BLaER1 (cell line): ENCODE data around the gene BICC1.

ENCODE experiments used
- H3K27ac ChIP-seq: shearing (Covaris generic); formaldehyde crosslinking; 2 replicates; pipeline ENCODE4 v1.8.1; 2022
- H3K27me3 ChIP-seq: shearing (Covaris generic); formaldehyde crosslinking; 2 replicates; pipeline ENCODE4 v1.8.1; 2022
- H3K36me3 ChIP-seq: shearing (Covaris generic); formaldehyde crosslinking; 2 replicates; pipeline ENCODE4 v1.8.1; 2022
- H3K4me1 ChIP-seq: shearing (Covaris generic); formaldehyde crosslinking; 2 replicates; pipeline ENCODE4 v1.8.1; 2022
- H3K4me2 ChIP-seq: shearing (Covaris generic); formaldehyde crosslinking; 2 replicates; pipeline ENCODE4 v1.8.1; 2022
- H3K4me3 ChIP-seq: shearing (Covaris generic); formaldehyde crosslinking; 2 replicates; pipeline ENCODE4 v1.8.1; 2022
- H3K9ac ChIP-seq: shearing (Covaris generic); formaldehyde crosslinking; 2 replicates; pipeline ENCODE4 v1.8.1; 2022
- H3K9me3 ChIP-seq: shearing (Covaris generic); formaldehyde crosslinking; 2 replicates; pipeline ENCODE4 v1.8.1; 2022
- H4K20me1 ChIP-seq: shearing (Covaris generic); formaldehyde crosslinking; 2 replicates; pipeline ENCODE4 v1.8.1; 2022
- Cebpa-rat ChIP-seq: shearing (Covaris generic); IDR thresholded peaks from 2 replicates; pipeline ENCODE4 v1.8.1; 2022

The BICC1 gene

GRCh38 chr10:58642283-58642682 is 129.6 kb downstream of the BICC1 start:
- H3K4me1 ChIP-seq: no peaks in the 10 kb centered on the region
- H3K9ac ChIP-seq: no peak overlapping the region
- H3K36me3 ChIP-seq: no peaks in the 10 kb centered on the region
- H3K4me3 ChIP-seq: no peak overlapping the region
- no peak overlapping the region for H3K27ac ChIP-seq
- H3K9me3 ChIP-seq: no peaks in the 10 kb centered on the region
- TF ChIP-seq Cebpa-rat: no peak
- H3K4me2 ChIP-seq: no peak overlapping the region
- H4K20me1 ChIP-seq: no peaks in the 10 kb centered on the region
- H3K27me3 ChIP-seq: no peaks in the 10 kb centered on the region

- no peak overlapping the region for H3K4me3 ChIP-seq
- H3K4me1 ChIP-seq: no peaks in the 10 kb centered on the region
- H3K36me3 ChIP-seq: no peaks in the 10 kb centered on the region
- H3K4me2 ChIP-seq: no peak overlapping the region
- H3K9ac ChIP-seq: no peak overlapping the region
- no peaks in the 10 kb centered on the region for H3K9me3 ChIP-seq
- no peaks in the 10 kb centered on the region for H3K27me3 ChIP-seq
- no peak overlapping the region for H3K27ac ChIP-seq
- no peak for TF ChIP-seq Cebpa-rat
- H4K20me1 ChIP-seq: no peaks in the 10 kb centered on the region
Measured at GRCh38 chr10:58642916-58643428, 130.3 kb downstream of the BICC1 start.

- H3K4me1 ChIP-seq: no peaks in the 10 kb centered on the region
- no peak overlapping the region for H3K9ac ChIP-seq
- H3K4me2 ChIP-seq: no peak overlapping the region
- no peaks in the 10 kb centered on the region for H4K20me1 ChIP-seq
- no peak overlapping the region for H3K4me3 ChIP-seq
- H3K27ac ChIP-seq: no peak overlapping the region
- H3K9me3 ChIP-seq: no peaks in the 10 kb centered on the region
- TF ChIP-seq Cebpa-rat: no peak
- no peaks in the 10 kb centered on the region for H3K27me3 ChIP-seq
- no peaks in the 10 kb centered on the region for H3K36me3 ChIP-seq
Measured at GRCh38 chr10:58644311-58644710, 131.6 kb downstream of the BICC1 start.

GRCh38 chr10:58645416-58646146 is 132.9 kb downstream of the BICC1 start:
- no peak overlapping the region for H3K4me3 ChIP-seq
- no peak for TF ChIP-seq Cebpa-rat
- H3K27me3 ChIP-seq: no peaks in the 10 kb centered on the region
- H4K20me1 ChIP-seq: no peaks in the 10 kb centered on the region
- H3K4me2 ChIP-seq: no peak overlapping the region
- H3K9me3 ChIP-seq: no peaks in the 10 kb centered on the region
- H3K36me3 ChIP-seq: no peaks in the 10 kb centered on the region
- no peaks in the 10 kb centered on the region for H3K4me1 ChIP-seq
- H3K9ac ChIP-seq: no peak overlapping the region
- H3K27ac ChIP-seq: no peak overlapping the region

- H3K4me3 ChIP-seq: no peak overlapping the region
- H3K27me3 ChIP-seq: no peaks in the 10 kb centered on the region
- H3K36me3 ChIP-seq: no peaks in the 10 kb centered on the region
- H3K4me1 ChIP-seq: peaks cover 7% of the 10 kb centered on the region; the same call in 1 of the 2 replicates
- no peak for TF ChIP-seq Cebpa-rat
- H3K27ac ChIP-seq: no peak overlapping the region
- no peaks in the 10 kb centered on the region for H4K20me1 ChIP-seq
- H3K9me3 ChIP-seq: no peaks in the 10 kb centered on the region
- H3K9ac ChIP-seq: no peak overlapping the region
- no peak overlapping the region for H3K4me2 ChIP-seq
Measured at GRCh38 chr10:58647376-58648112, 134.9 kb downstream of the BICC1 start.

- TF ChIP-seq Cebpa-rat: no peak
- Histone ChIP-seq H3K9ac (no peak overlapping the region), H3K27me3 (no peaks in the 10 kb centered on the region), H3K27ac (no peak overlapping the region), H3K4me1 (peaks cover 7% of the 10 kb centered on the region; the same call in 1 of the 2 replicates), H3K4me2 (no peak overlapping the region), H3K4me3 (no peak overlapping the region), H3K9me3 (no peaks in the 10 kb centered on the region), H4K20me1 (no peaks in the 10 kb centered on the region), H3K36me3 (no peaks in the 10 kb centered on the region)
Measured at GRCh38 chr10:58648131-58648530, 135.5 kb downstream of the BICC1 start.

GRCh38 chr10:58651040-58651439 is 138.4 kb downstream of the BICC1 start:
- no peak overlapping the region for H3K4me3 ChIP-seq
- H3K36me3 ChIP-seq: no peaks in the 10 kb centered on the region
- no peaks in the 10 kb centered on the region for H3K9me3 ChIP-seq
- no peak overlapping the region for H3K27ac ChIP-seq
- no peak for TF ChIP-seq Cebpa-rat
- H3K9ac ChIP-seq: no peak overlapping the region
- no peaks in the 10 kb centered on the region for H3K27me3 ChIP-seq
- H3K4me2 ChIP-seq: no peak overlapping the region
- H4K20me1 ChIP-seq: no peaks in the 10 kb centered on the region
- peaks cover 7% of the 10 kb centered on the region; the same call in 1 of the 2 replicates for H3K4me1 ChIP-seq

- Histone ChIP-seq H3K27ac (no peak overlapping the region), H3K9ac (no peak overlapping the region), H3K4me2 (no peak overlapping the region), H3K4me1 (peaks cover 7% of the 10 kb centered on the region; the same call in 1 of the 2 replicates), H3K36me3 (no peaks in the 10 kb centered on the region), H3K9me3 (no peaks in the 10 kb centered on the region), H3K4me3 (no peak overlapping the region), H3K27me3 (no peaks in the 10 kb centered on the region), H4K20me1 (no peaks in the 10 kb centered on the region)
- TF ChIP-seq Cebpa-rat: no peak
Measured at GRCh38 chr10:58651742-58652141, 139.1 kb downstream of the BICC1 start.

- Histone ChIP-seq H3K4me1 (peaks cover 7% of the 10 kb centered on the region; the same call in 1 of the 2 replicates), H3K27me3 (no peaks in the 10 kb centered on the region), H3K4me3 (no peak overlapping the region), H3K4me2 (no peak overlapping the region), H3K9me3 (no peaks in the 10 kb centered on the region), H4K20me1 (no peaks in the 10 kb centered on the region), H3K9ac (no peak overlapping the region), H3K27ac (no peak overlapping the region), H3K36me3 (no peaks in the 10 kb centered on the region)
- TF ChIP-seq Cebpa-rat: no peak
Measured at GRCh38 chr10:58653139-58653538, 140.5 kb downstream of the BICC1 start.
